GM18868 (cell line): ENCODE data around the gene RBBP8NL.

Experiments used
- ATAC-seq: cut with Tn5 transposase; IDR thresholded peaks from one replicate; pipeline ENCODE4 v1.9.1; 2021; ENCODE audit warnings: mild to moderate bottlenecking, moderate library complexity; ENCODE audit not compliant: unreplicated experiment

RBBP8NL gene

DNA sequence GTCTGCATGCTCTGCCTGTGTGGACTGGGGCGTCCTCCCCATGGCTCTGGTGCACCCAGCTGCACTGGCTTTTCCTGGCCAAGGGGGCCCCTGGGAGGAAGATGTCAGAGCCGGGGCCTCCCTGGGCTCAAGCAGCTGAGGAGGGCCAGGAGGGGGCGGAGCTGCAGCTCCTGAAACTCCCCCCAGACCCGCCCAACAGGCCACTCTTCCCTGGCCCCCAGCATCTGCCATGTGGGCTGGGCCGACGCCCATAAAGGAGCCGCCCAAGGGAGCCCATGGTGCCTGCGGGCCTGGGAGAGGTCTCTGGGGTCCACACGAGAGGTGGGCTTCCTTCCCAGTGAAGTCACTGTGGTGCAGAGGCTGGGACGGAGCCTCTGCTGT, 4.0 kb downstream of the RBBP8NL start:
- ATAC-seq, result no peak

DNA sequence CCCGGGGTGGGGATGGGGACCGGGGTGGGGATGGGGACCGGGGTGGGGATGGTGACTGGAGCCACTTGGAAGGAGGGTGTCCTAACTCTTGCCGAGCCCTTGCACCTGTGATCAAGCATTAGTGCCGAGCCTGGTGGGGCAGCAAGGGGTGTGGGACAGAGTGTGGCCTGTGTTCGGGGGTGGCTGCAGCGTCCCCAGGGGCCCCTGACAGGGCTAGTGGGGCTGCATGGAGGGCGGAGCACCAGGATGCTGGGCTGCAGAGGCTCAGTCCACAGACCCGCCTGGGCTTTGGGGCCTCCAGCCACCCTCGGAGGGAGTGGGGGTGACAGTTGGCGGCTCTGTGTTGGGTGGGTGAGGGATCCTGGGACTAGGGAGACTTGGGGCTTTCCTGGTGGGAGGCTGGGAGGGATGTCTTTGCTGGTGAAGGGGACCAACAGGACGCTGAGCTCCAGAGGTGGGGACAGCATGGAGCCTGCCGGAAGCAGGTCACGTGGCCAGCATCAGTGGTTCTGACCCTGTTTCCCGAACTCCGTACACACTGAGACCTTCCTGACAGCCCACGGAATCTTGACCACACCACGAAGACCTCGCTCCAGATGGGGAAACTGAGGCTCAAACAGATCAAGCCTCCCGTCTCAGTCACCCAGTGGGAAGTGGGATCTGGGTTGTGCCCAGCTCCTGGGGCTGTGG, 4.6 kb downstream of the RBBP8NL start:
- ATAC-seq, result no peak

DNA sequence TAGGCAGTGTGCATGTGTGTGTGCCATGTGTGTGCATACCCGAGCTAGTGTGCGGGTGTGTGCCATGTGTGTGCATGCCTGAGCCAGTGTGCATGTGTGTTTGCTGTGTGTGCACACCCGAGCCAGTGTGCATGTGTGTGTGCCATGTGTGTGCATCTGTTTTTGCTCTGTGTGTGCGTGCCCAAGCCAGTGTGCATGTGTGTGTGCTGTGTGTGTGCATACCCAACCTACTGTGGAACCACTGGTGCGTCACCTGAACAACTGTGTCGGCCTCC, 5.7 kb downstream of the RBBP8NL start:
- ATAC-seq, result no peak

- ATAC-seq, result no peak
These were observed 6.3 kb downstream of the RBBP8NL start for GRCh38 chr20:62420846-62421715.

- ATAC-seq, result no peak
These were observed 7.6 kb downstream of the RBBP8NL start for GRCh38 chr20:62419759-62420158.

DNA sequence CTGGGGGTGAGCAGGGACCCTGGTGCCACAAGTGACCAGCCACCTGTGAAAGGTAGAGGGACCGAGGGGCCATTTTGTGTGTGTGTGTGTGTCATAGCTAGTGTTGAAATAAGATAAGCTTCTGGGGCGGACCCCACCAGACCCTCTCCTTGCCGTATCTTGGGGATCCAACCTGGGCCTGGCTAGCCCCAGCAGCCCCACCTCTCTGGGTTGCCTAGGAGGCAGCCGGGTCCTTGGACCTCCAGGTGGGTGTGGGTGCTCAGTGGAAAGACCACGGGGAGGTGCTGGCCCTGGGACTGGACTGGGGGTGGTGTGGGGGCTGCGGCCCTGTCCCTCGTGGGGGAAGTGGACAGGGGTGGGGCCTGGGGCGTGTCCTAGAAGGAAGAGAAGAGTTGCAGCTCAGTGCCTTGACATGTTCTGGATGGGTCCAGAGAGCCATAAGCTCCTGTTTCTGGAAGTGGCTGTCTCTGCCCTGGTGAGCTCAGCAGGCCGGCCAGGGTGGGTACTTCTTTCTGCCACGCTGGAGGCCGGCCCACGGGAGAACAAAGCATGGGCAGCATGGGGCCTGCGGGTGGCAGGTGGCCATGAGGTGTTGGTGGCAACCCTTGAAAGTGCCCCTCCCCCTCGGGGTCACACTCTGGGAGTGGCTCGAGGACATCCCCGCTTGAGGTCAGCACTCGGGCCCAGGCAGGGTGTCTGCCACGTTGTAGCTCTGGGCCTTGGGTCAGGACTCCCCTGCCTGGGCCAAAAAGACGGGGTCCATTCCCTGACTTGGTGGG, 8.4 kb downstream of the RBBP8NL start:
- ATAC-seq, result no peak

DNA sequence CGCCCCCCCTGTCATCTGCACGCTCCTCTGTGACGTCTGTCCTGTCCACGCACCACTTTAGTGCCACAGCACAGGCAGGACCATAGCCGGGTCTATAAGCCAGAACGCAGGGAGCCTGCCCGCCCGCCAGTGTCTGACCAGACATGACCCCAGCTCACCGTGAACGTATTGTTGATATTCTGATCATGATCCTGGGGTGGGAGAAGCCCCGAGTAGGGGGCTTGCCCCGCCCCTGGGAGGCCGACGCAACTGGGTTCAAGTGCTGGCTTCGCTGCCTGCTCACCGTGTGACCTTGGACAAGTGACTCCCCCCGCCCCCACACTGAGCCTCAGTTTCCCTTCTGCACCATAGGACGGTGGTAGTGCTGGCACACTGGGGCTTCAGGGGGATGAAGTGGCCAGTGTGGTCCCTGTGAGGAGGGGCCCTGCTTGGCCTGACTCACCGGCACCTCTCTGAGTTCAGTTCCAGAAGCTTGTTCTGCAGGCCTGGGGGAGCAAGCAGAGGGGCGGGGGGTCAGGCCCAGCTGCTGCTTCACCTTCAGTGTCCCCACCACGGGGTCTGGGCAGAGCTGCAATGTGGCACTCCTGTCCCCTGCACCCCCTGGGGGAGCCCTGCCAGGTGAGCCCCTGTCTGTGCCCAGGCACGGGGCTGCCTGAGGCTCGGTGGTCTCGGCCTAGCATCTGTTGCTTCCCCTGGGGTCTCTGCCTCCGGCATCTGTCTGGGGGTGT, 9.2 kb downstream of the RBBP8NL start:
- no peak for ATAC-seq

- no peak for ATAC-seq
These were observed 10.4 kb downstream of the RBBP8NL start for GRCh38 chr20:62416651-62417637.

GRCh38 chr20:62415354-62416111, 11.8 kb downstream of the RBBP8NL start:
- no peak for ATAC-seq

- no peak for ATAC-seq
These were observed 13.3 kb downstream of the RBBP8NL start for GRCh38 chr20:62413896-62414481.

GRCh38 chr20:62413025-62413570, 14.2 kb downstream of the RBBP8NL start:
- ATAC-seq, result no peak

DNA sequence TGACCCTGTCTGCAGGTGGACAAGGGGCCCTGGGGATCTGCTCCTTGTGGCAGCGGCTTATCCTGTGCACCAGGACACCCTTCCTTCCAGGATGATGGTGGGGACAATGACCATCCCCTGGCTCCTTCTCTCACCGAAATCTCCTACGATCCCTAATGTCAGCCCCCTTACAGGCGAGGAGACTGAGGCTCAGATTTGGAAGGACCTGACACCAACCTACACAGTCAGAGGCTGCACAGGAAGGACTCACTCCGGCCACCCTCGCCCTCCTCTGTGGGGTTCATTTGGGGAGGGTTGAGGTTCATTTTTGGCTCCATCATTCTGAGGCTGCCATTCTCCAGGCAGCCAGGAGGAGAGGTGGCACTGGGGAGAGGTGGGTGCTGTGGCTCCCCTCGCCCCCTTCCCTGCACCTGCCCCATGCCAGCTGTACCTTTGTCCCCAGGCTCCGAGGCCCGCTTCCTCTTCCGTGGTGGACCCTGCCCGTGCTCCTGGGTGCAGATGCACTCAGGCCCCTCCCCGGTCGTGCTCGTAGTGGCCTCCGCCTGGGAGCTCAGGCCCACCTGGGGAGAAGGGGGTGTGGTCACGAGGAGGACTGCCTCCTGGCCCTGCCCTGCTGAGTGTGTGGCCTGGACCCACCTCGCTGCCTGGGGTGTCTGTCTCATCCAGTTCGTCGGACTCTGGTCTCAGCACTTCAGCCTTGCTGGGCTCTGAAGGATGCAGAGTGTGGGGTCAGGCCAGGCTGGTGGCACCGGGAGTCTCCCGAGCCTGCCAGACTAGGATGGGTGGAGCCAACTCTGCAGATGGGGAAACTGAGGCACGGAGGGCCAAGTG, 14.9 kb downstream of the RBBP8NL start:
- no peak for ATAC-seq

GRCh38 chr20:62411479-62412193, 15.7 kb downstream of the RBBP8NL start:
- no peak for ATAC-seq

GRCh38 chr20:62410746-62411478, 16.4 kb downstream of the RBBP8NL start:
- no peak for ATAC-seq

- ATAC-seq, result no peak
These were observed 17.2 kb downstream of the RBBP8NL start for GRCh38 chr20:62409931-62410745.
